Coronary artery (tissue), 2 donors: ENCODE data around the gene SNAPC3.
"Not testable (repeated sequence)": the region's sequence is repeated elsewhere in the genome, so short reads cannot be mapped to it uniquely, and the experiment has no call there.

Source experiments
- DNase-seq: peaks from one replicate; pipeline ENCODE4 v3.0.0-alpha.2; 2017; ENCODE audit warnings: low spot score
- H3K27ac ChIP-seq, 2 donors: fragments of 200-600 bp; sonication (generic); one replicate each; pipeline ENCODE4 v1.5.1; 2016 to 2019
- H3K4me3 ChIP-seq: fragments of 200-600 bp; sonication (generic); 2 replicates; pipeline ENCODE4 v1.5.1; 2016; ENCODE audit warnings: mild to moderate bottlenecking, moderate library complexity
- TF ChIP-seq, protein P1 (sequence below): fragments of 200-600 bp; sonication (generic); IDR thresholded peaks from one replicate; pipeline ENCODE4 v1.5.1; 2019; ENCODE audit warnings: antibody characterized with exemption

SNAPC3 gene

DNA sequence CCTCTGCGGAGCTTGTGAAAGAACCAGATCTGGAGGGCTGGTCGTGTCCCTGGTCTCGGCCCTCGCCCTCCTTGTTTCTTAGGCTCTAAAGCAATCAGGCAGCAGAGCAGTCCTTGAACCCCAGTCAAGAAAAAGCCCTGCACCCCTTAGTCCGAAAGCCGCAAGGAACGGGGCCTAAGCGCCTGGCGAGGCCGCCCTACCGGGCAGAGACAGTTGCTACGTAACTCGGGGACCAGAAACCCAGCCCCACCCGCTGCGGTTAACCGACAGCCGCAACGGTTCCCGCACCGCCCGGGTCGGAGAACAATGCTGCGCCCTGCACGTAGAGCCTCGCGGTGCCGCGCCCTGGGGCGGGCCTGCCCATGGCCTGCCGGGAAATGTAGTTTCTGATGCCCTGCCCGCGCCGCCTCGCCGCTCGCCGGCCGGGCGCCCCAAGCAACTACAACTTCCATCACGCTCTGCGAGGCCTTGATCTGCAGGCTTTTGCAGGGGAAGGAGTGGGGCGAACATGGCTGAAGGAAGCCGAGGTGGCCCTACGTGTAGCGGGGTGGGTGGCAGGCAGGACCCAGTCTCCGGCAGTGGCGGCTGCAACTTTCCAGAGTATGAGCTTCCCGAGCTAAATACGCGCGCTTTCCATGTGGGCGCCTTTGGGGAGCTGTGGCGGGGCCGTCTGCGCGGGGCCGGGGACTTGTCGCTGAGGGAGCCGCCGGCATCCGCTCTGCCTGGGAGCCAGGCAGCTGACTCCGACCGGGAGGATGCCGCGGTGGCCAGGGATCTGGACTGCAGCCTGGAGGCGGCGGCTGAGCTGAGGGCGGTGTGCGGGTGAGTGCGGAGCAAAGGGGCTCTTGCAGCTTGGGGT, at the start of gene SNAPC3:
SNAPC3 (plus strand) TSS at position 505 of the 859 bp plus-strand sequence; CDS start at position 509, 4 bp downstream.
- Histone ChIP-seq H3K27ac (peak within 1 kb of the TSS; percentile 89 to 92), H3K4me3 (peak within 1 kb of the TSS; percentile 88)
- DNase-seq = peak; percentile 96
- TF ChIP-seq, protein P1, sequence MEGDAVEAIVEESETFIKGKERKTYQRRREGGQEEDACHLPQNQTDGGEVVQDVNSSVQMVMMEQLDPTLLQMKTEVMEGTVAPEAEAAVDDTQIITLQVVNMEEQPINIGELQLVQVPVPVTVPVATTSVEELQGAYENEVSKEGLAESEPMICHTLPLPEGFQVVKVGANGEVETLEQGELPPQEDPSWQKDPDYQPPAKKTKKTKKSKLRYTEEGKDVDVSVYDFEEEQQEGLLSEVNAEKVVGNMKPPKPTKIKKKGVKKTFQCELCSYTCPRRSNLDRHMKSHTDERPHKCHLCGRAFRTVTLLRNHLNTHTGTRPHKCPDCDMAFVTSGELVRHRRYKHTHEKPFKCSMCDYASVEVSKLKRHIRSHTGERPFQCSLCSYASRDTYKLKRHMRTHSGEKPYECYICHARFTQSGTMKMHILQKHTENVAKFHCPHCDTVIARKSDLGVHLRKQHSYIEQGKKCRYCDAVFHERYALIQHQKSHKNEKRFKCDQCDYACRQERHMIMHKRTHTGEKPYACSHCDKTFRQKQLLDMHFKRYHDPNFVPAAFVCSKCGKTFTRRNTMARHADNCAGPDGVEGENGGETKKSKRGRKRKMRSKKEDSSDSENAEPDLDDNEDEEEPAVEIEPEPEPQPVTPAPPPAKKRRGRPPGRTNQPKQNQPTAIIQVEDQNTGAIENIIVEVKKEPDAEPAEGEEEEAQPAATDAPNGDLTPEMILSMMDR = no peak

DNA sequence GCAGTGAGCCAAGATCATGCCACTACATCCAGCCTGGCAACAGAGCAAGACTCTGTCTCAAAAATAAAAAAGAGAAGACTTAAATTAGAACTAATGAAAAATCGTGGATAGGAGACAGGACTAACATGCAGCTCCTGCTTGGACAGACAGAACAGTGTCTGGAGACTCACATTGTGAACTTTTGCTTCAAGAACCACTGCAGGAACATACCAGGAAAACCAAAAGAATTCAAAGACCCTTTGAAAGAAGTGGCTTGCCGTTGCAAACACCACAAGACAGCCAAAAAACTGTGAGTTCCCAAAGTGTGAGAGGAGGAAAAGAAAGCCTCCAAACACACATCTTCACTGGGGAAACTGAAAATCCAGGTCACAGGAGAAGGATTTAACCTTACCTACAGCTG, 48.8 kb upstream of the SNAPC3 start:
- H3K27ac ChIP-seq = peak overlapping the region in 1 of 2 donors; percentile 52
- DNase-seq = no peak
- TF ChIP-seq, protein P1 = no peak
- H3K4me3 ChIP-seq = no peak overlapping the region

DNA sequence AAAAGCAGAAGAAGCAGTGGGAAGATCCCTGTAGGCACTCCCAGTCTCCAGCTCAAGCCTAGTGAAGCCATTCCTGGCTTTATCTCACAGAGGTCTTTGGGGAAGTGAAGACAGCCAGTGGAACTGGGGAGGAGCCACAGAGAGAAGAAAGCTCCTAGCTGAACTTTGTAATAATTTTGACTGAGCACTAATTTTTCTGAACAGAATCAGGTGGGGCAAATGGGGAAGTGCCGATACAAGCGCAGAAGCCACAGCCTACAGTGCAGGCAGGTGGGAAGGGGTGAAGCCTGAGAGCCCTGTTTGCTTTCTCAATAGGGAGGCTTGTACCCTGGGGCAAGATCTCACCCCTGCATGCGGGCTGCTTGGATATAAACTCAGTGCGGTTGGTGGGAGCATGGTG, 48.4 kb upstream of the SNAPC3 start:
- TF ChIP-seq, protein P1 = no peak
- peak overlapping the region in 1 of 2 donors; percentile 52 for H3K27ac ChIP-seq
- no peak for DNase-seq
- H3K4me3 ChIP-seq = no peak overlapping the region

DNA sequence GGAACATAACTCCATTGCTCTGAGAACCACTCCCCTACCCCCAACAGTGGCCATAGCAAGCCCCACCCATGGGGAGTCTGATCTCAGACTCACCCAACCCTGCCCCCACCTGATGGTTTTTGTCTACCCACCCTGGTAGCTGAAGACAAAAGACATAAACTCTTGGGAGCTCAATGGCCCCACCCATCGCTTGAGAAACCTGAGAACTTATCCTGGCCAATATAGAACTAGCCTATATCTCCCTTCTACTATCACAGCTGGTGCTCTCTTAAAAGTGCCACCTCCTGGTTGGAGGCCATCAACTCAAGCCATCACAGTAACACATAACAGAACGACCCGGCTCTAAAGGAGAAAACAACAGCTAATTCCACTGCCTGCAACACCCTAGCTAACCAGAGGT, 47.9 kb upstream of the SNAPC3 start:
- no peak overlapping the region for H3K4me3 ChIP-seq
- DNase-seq = no peak
- TF ChIP-seq, protein P1 = no peak
- peak overlapping the region in 1 of 2 donors; percentile 52 for H3K27ac ChIP-seq

DNA sequence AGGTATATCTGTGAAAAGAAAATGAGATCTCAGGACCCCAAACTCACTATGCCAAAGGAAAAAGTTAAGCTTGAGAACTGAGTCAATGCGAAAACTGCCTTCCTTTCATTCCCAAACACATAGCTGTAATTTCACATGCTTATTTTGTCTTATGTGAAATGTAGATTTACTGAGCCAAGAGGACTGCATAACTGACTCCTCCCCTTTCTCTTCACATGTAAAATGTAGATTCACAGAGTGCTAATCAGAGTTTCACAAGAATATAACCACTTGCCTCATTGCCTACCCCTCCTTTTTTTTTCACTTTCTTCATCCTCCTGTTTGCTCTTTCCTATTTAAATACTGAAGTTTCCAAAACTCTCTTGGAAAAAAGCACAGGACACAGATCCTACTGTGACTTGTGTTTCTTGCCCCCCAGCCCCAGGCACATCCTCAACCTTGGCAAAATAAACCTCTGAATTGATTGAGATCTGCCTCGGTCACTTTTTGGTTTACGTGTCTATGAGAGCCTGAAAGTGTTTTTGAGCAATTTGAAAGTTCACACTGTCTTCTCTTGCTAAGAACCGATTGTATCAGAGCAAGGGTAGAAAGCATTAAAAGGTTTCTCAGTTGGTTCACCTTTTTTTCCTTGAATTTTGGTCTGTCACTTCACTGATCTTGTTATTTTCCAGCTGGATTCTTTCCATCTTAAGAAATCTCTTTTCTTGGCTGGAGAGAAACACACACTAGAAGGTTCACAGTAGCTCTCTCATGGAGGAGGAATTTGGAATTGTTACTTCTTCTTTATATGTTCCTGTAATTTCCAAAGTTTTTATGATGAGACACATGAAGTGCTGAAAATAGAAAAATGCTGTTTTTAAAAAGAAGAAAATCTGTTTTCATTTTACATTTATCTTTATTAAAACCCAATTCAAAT, 44.8 kb upstream of the SNAPC3 start:
- TF ChIP-seq, protein P1 = no peak
- Histone ChIP-seq H3K4me3 (no peak overlapping the region), H3K27ac (peak overlapping the region; percentile 57 to 71)
- DNase-seq = no peak

DNA sequence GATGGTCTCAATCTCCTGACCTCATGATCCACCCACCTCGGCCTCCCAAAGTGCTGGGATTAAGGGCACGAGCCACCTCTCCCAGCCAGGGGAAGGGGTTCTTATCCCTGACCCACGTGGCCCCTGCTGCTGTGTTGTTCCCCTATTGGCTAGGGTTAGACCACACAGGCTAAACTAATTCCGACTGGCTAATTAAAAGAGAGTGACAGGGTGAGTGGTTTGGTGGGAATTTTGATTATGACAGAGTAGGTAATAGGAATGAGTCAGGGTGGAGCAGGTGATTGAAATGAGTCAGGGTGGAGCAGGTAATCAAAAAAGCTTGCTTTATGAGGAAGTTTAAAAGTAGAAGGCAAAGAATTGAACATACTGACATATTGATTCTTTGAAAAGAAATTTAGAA, 43.4 kb upstream of the SNAPC3 start:
- not testable (repeated sequence) for DNase-seq, H3K27ac ChIP-seq, H3K4me3 ChIP-seq

DNA sequence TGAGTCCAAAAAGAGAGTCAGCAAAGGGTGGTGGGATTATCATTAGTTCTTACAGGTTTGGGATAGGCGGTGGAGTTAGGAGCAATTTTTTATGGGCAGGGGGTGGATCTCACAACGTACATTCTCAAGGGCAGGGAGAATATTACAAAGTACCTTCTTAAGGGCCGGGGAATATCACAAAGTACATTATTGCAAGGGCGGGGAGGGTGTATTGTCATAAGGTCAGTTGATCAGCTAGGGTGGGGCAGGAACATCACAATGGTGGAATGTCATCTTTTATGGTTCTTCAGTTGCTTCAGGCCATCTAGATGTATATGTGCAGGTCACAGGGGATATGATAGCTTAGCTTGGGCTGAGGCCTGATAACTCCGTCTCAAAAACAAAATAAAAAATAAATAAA, 42.8 kb upstream of the SNAPC3 start:
- not testable (repeated sequence) for H3K27ac ChIP-seq, DNase-seq, H3K4me3 ChIP-seq
